ENCODE measurements around the gene SIGLEC1. TPM values are rescaled to one million over a fixed set of nuclear protein-coding genes. Genes with fewer than 3 reads are reported as not detected.

SIGLEC1 gene
- total and polyA plus RNA-seq, 2 of the 8 experiments (the other 6 are each of a cell fraction or from before 2014, with no cell fraction given) = 0.02 TPM; not detected in 1

DNA sequence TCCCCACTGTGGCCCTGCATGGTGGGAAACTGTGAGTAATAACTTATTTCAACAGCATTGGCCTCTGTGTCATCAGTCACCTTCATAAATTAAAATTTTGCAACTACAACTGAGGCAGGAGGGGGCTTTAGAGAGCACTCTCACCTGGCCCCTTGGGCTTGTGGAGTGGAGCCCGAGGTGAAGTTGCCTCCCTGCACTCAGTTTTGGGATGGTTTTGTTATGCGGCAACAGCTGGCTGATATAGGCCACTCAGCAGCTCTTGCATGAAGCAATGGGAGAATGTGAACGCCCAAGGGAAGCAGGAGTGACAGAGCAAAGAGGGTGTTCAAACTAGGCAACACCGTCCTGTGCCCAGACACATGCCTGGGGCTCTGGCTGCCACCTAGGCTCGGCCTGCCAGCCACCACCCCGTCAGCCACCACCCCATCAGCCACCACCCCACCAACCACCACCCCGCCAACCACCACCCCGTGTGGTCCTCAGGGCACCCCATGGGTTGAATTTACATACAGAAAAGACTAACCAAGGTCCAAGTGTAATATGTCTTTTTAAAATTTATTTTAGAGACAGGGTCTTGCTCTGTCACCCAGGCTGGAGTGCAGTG is 44.9 kb downstream of the SIGLEC1 start:
- Histone ChIP-seq H3K4me1 (replicated peaks in 1 of 4; ENCODE audit: control insufficient read depth in 3 of 4, insufficient read depth in 4 of 4, low read length in 3 of 4) (peaks cover 0 to 14% (median 3%) of the 10 kb centered on the region in 4 experiments; a peak in 4 of 7 replicates), H3K27ac (ENCODE audit: low read depth, low read length) (no peak overlapping the region), H3K9me3 (ENCODE audit: insufficient read depth in 2 of 2, low read depth in 1 of 2, low read length in 1 of 2) (no peaks in the 10 kb centered on the region), H3K23ac (ENCODE audit: insufficient read length) (no peak overlapping the region), H3K4me2 (ENCODE audit: insufficient read depth in 1 of 2, low read depth in 2 of 2, low read length in 2 of 2) (peak overlapping the region in 1 of 2 experiments; percentile 19; a peak in 2 of 4 replicates), H2BK20ac (ENCODE audit: low read length) (no peak overlapping the region), H3K27me3 (replicated peaks in 1 of 4; ENCODE audit: control insufficient read depth in 3 of 4, extremely low read depth in 1 of 4, insufficient read depth in 3 of 4, low read length in 3 of 4) (peaks cover 6 to 12% (median 10%) of the 10 kb centered on the region in 4 experiments; a peak in 6 of 7 replicates), H3K14ac (ENCODE audit: insufficient read length) (no peak overlapping the region), H2BK12ac (ENCODE audit: low read depth, low read length) (0 out of 2 replicates have a peak overlapping the region, but pooled peaks have one; percentile 75), H2BK15ac (ENCODE audit: low read length) (no peak overlapping the region), H3K79me1 (ENCODE audit: low read depth, low read length) (no peaks in the 10 kb centered on the region), H2BK5ac (ENCODE audit: low read depth, low read length) (no peak overlapping the region), H2BK120ac (replicated peaks; ENCODE audit: low read depth, low read length) (no peak overlapping the region), H3K4ac (replicated peaks; ENCODE audit: insufficient read length, low read depth, low read length) (no peak overlapping the region), H4K8ac (ENCODE audit: extremely low read depth, insufficient read depth, low read length) (no peak overlapping the region; the same call in 1 of the 2 replicates), H4K91ac (replicated peaks; ENCODE audit: insufficient read length, low read length) (no peak overlapping the region), H3K9ac (replicated peaks in 1 of 4; ENCODE audit: extremely low read depth in 1 of 4, low read depth in 3 of 4, low read length in 3 of 4) (no peak overlapping the region), H2AFZ (ENCODE audit: low read length) (no peak overlapping the region), H3K79me2 (ENCODE audit: control insufficient read depth in 1 of 2, insufficient read depth in 2 of 2, low read length in 2 of 2) (no peaks in the 10 kb centered on the region), H4K5ac (ENCODE audit: insufficient read length, low read depth, low read length) (no peak overlapping the region), H3K4me3 (ENCODE audit: extremely low read depth in 1 of 4, insufficient read depth in 2 of 4, low read depth in 3 of 4, low read length in 4 of 4) (no peak overlapping the region), H3K23me2 (ENCODE audit: low read depth, low read length) (peaks cover 3% of the 10 kb centered on the region; the same call in 1 of the 2 replicates), H3K18ac (ENCODE audit: extremely low read depth, low read length) (no peak overlapping the region), H3K36me3 (ENCODE audit: control insufficient read depth in 2 of 4, insufficient read depth in 4 of 4, low read length in 3 of 4) (no peaks in the 10 kb centered on the region), H4K20me1 (replicated peaks in 1 of 2; ENCODE audit: control insufficient read depth in 1 of 2, insufficient read depth in 2 of 2, low read length in 2 of 2) (peaks cover 0 to 4% of the 10 kb centered on the region in 2 experiments), H3K56ac (replicated peaks; ENCODE audit: insufficient read length, low read depth, low read length) (no peak overlapping the region), H2AK5ac (ENCODE audit: low read depth, low read length) (no peak overlapping the region)
- FAIRE-seq (no peak), DNase-seq (ENCODE audit: low read depth in 1 of 2, low spot score in 2 of 2) (no peak)
- ChIA-PET POLR2A (ENCODE audit: partially characterized antibody) (interaction anchor here (1.8 kb wide), 1 partner anchor 31 kb away, joined by 3 read pairs; no protein-coding TSS in a partner anchor), CTCF (ENCODE audit: partially characterized antibody) (interaction anchor here (2.9 to 45.1 kb wide), 3 partner anchors 9 to 104 kb away, joined by 6 to 1432 read pairs (median 35); partner anchors contain the start of genes ADAM33 and SIGLEC1)
- TF ChIP-seq SP4 (IDR thresholded peaks at IDR 0.05; ENCODE audit: low read length) = no peak
- peak; percentile 37; the same call in 1 of the 2 replicates for TF ChIP-seq KDM1A (IDR thresholded peaks at IDR 0.05; ENCODE audit: borderline replicate concordance, low read length)
- no peak for TF ChIP-seq POLR2AphosphoS5 (IDR thresholded peaks at IDR 0.05; ENCODE audit: low read depth, low read length)
- 93% methylated on average over 6 of the region's 8 CpGs; no CpG with 5 or more reads in 1 of the 2 experiments for WGBS, 2 experiments (ENCODE audit: extremely low coverage in 1 of 2, insufficient coverage in 1 of 2, insufficient read length in 1 of 2, insufficient replicate concordance in 2 of 2, low coverage in 1 of 2, low lambda C conversion rate in 2 of 2, missing lambda C conversion rate in 1 of 2)

Data from H1 (cell line).